ENCODE results near the gene RB1.

The RB1 gene

DNA sequence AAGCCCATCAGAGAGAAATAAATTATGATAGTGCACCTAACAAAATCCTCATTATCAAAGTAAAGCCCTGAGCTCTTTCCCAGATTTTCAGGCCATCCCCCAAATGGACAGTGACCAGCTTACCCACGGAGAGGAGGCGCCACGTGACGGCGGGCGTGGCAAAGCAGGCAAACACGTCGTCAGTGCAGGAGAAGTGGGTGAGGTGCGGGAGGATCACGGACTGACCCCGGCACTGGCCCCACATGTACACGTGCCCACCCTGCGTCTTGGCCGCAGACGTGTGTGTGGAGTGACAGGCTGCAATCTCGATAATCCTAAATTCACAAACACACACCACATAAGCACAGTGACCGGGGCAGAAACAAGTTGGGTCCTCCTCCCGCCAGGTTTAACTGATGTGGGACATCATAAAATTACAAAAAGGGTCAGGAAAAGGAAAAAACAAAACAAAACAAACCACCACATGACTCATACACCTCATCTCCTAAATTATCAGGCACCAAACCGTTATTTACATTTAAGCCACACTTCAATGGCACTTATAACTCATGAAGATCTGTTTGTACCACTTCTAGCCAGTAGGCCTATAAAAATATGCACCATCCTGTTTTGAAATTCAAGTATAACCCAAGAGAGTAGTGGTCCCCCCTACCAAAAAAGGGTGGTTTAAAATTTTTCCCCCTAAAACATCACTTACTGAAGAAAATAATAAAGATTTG is 199.2 kb downstream of the RB1 start:
- no peak for DNase-seq

DNA sequence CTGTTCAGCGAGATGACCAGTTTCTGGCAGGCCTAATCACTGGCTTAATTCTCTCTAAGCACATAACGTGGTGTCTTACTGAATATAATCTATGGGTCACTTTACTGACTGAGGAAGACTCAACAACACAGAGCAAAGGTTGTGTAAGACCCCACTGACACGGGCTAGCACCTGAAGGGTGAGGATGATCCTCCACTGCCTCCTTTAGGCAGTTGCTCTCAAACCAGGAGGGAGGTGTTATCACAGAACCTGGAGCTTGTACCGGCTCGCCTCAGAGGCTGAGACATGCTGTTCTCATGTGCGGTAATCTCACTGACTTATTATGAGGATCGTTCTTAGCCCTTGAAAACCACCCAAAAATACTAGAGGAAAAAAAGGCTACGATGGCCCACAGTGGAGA is 201.1 kb downstream of the RB1 start:
- no peak for DNase-seq

DNA sequence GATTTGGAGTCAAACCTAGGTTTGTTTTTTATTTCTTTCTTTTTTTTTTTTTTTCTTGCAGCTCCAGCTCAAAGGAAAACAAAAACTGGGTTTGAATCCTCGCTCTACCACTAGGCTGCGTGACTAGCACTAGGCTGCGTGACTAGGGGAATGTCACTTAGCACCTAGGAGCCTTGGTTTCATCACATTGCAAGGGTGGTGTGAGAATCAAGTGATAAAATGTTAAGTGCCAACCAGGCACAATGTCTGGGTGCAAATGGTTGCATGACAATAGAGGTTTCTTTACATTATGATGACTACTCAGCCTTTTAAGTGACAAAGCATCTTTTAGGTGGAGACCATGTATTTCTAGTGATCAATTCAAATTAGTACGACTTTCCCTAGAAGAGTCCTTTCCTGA is 201.5 kb downstream of the RB1 start:
- no peak for DNase-seq

GRCh38 chr13:48505597-48506091 is 202.1 kb downstream of the RB1 start:
- DNase-seq = no peak

DNA sequence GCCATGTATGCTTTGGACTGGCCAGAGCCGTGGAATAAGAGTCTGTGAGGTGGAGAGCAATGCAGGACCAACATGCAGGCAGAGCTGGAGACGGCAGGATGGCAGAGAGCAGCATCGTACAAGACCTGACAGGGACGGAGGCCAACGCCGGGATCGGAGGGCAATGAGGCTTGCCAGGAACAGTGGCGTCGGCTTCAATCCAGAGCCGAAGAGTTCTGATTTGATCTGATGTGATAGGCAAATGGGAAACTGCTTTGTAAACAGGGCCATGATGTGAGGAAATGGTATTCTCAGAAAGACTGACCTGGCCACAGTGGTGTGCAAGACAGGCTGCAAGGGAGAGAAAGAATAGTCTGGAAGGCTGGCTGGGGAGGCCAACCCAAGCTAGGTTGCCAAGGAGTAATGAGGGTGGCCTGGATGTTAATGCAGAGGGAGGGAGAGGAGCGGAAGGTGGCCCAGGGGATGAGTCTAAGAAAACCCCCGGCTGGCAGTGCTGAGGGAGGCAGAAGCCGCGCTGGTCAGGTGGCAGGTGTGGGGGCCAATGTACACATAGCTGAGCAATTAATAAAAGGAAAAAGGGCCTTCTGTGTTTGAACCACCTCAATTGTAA is 202.6 kb downstream of the RB1 start:
- DNase-seq = no peak

GRCh38 chr13:48507021-48507420 is 203.5 kb downstream of the RB1 start:
- DNase-seq = no peak

DNA sequence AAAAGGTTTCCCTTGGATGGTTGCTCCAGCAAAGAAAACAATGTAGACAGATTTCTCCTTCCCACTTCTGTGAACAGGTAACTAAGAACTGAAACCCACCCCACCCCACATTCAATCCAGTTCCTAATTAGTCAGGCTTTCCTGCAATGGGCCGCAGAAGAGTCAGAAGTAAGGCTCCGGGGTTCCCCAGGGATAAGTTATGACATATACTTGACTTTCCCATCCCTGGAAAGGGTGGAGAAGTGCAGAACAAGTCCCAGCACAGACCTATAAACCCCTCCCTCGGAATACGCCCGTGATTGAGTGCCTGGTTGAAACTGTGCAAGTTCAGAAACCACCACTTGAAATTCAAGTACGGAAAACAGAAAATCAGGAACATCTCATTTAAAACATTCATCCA is 204.5 kb downstream of the RB1 start:
- DNase-seq = no peak

DNA sequence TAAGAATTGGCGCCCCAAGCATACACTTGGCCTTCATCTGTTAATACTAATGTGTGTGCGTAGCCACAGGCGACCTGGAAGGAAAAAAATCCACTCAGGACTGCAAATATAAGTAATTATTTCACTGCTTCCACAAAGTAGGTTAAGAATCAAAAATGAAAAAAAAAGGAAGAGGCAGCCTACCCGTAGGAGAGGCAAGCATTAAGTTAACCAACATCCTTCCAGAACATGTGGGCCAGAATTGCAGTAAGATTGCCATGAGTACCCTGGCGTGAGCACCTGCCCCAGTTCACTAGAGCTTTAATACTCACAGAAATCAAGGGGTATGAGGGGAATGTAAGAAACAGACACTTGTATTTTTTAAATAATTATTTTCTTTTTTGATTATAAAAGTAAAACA is 207.1 kb downstream of the RB1 start:
- DNase-seq = no peak

- no peak for DNase-seq
Observed at GRCh38 chr13:48511621-48512230, 208.2 kb downstream of the RB1 start.

GRCh38 chr13:48514793-48515192 is 211.2 kb downstream of the RB1 start:
- DNase-seq = no peak

GRCh38 chr13:48515732-48516131 is 212.2 kb downstream of the RB1 start:
- DNase-seq = no peak

- DNase-seq = no peak
Observed at GRCh38 chr13:48518083-48518482, 214.5 kb downstream of the RB1 start.

GRCh38 chr13:48526286-48526685 is 222.7 kb downstream of the RB1 start:
- no peak for DNase-seq

DNA sequence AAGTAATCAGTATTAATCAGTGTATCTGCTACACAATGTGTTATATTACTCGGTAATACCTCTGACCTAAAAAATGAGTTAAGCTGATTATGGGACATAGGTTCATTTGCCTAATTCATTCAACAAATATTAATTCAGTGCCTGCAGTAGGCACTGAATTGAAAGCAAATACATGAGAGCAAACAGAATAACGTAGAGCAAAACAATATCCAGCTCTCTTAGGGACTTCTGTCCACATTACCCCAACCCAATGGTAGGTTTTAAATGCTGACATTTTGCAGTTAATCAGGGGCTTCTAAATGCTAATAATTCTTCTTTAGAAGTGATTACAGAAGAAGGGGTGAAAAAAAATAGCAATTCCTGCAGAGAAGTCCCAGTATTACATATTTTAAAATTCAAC is 224.4 kb downstream of the RB1 start:
- no peak for DNase-seq

DNA sequence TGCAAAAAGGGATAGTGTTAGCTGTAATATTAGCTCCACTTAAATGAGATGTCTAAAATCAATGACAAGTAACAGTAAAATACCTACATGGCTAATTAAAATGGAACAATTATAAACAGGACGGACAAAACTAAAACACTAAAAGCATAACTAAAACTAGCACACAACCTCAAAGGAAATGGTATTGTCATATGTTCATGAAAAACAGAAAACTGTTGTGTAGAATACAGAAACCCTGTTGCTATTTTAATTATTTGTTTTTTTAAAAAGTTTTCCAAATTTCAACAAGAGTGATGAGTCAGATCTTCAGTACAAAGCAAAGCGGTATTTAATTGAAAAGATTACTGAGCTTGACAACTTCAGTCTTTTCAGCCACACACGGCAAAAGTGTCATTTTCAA is 225.2 kb downstream of the RB1 start:
- no peak for DNase-seq

DNA sequence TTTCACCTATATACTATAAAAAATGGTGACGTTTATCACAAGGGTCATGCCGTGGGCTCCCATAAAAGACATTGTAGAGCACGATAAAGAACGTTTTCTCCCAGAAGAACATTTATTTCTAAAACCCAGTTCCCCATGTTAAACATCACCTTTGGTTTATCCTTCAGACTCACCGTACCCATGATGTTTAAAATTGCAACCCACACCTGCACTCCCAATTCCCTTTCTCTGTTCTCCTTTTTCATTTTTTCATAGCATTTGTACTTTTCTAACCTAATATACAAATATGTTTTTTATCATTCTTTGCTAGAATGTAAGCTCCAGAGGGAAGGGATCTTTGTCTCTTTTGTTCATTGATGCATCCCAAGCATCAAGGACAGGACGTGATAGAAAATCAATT is 227.3 kb downstream of the RB1 start:
- no peak for DNase-seq

Measured in NCI-H2107 (cell line).